Vagina (tissue), 2 donors: Measurements from ENCODE around the gene CFAP251. TPM values are rescaled to one million over a fixed set of nuclear protein-coding genes. Genes with fewer than 3 reads are reported as not detected.

ENCODE experiments used
- DNase-seq, 2 donors: peaks; one replicate each; pipeline ENCODE4 v3.0.0-alpha.2; 2017; ENCODE audit errors: extremely low spot score in 2 of 2
- H3K27ac ChIP-seq: fragments of 200-600 bp; sonication (generic); one replicate; pipeline ENCODE4 v1.5.1; 2019
- H3K27me3 ChIP-seq: fragments of 200-600 bp; sonication (generic); one replicate; pipeline ENCODE4 v1.5.1; 2019
- H3K36me3 ChIP-seq, 2 donors: fragments of 200-600 bp; sonication (generic); one replicate each; pipeline ENCODE4 v1.5.1; 2017 to 2019
- H3K4me1 ChIP-seq: fragments of 200-600 bp; sonication (generic); one replicate; pipeline ENCODE4 v1.5.1; 2019
- H3K4me3 ChIP-seq, 2 donors: fragments of 200-600 bp; sonication (generic); 1 replicate in 1 of 2; 2 replicates in 1 of 2; pipeline ENCODE4 v1.5.1; 2016 to 2019
- H3K9me3 ChIP-seq: fragments of 200-600 bp; sonication (generic); one replicate; pipeline ENCODE4 v1.5.1; 2019
- POLR2A ChIP-seq, 2 donors: fragments of 450-650 bp; IDR thresholded peaks; one replicate each; pipeline ENCODE4 v1.6.1; 2017; ENCODE audit warnings: antibody characterized with exemption in 2 of 2, mild to moderate bottlenecking in 2 of 2, moderate library complexity in 2 of 2
- POLR2AphosphoS5 ChIP-seq, 2 donors: sonication (generic); formaldehyde crosslinking; IDR thresholded peaks; one replicate each; pipeline ENCODE4 v1.9.0; 2017; ENCODE audit warnings: antibody characterized with exemption in 2 of 2, mild to moderate bottlenecking in 2 of 2, low read depth in 1 of 2; ENCODE audit not compliant: insufficient read depth in 1 of 2
- intact Hi-C: fragments of 100-400 bp; cut with DNase I; formaldehyde crosslinking; loops from one replicate; pipeline ENCODE4 v1.15.1; 2023
- total RNA-seq: library from RNA; depleted of rRNA; stranded (reverse); fragments of >200 nt; gene quantifications from one replicate; pipeline ENCODE4 v1.2.3, GENCODE V29; 2016
- TF ChIP-seq, protein P1 (sequence below), 3 experiments: fragments of 450-650 bp in 2 of 3; fragments of 200-600 bp in 1 of 3; sonication (generic) in 1 of 3; IDR thresholded peaks; one replicate each; pipeline ENCODE4 v1.5.1; 2017 to 2019; ENCODE audit warnings: antibody characterized with exemption in 3 of 3, mild to moderate bottlenecking in 2 of 3, moderate library complexity in 2 of 3

The CFAP251 gene
- total RNA-seq, 1 donor from 2014 or later, result 8.8 TPM

GRCh38 chr12:121996050-121996944 lies 77.9 kb downstream of the CFAP251 start:
- H3K36me3 ChIP-seq, result no peaks in the 10 kb centered on the region
- intact Hi-C loops, result no loop called here
- H3K4me1 ChIP-seq, result no peaks in the 10 kb centered on the region
- TF ChIP-seq POLR2AphosphoS5 (IDR thresholded peaks at IDR 0.05; ENCODE audit: insufficient read depth in 1 of 2, low read depth in 1 of 2) (no peak), POLR2A (IDR thresholded peaks at IDR 0.05) (no peak)
- TF ChIP-seq, protein P1, sequence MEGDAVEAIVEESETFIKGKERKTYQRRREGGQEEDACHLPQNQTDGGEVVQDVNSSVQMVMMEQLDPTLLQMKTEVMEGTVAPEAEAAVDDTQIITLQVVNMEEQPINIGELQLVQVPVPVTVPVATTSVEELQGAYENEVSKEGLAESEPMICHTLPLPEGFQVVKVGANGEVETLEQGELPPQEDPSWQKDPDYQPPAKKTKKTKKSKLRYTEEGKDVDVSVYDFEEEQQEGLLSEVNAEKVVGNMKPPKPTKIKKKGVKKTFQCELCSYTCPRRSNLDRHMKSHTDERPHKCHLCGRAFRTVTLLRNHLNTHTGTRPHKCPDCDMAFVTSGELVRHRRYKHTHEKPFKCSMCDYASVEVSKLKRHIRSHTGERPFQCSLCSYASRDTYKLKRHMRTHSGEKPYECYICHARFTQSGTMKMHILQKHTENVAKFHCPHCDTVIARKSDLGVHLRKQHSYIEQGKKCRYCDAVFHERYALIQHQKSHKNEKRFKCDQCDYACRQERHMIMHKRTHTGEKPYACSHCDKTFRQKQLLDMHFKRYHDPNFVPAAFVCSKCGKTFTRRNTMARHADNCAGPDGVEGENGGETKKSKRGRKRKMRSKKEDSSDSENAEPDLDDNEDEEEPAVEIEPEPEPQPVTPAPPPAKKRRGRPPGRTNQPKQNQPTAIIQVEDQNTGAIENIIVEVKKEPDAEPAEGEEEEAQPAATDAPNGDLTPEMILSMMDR (IDR thresholded peaks at IDR 0.05), result no peak
- DNase-seq, result no peak
- no peaks in the 10 kb centered on the region for H3K9me3 ChIP-seq
- no peak overlapping the region for H3K4me3 ChIP-seq
- H3K27me3 ChIP-seq, result no peaks in the 10 kb centered on the region
- peak overlapping the region; percentile 11 for H3K27ac ChIP-seq

GRCh38 chr12:121996945-121997612 lies 78.7 kb downstream of the CFAP251 start:
- TF ChIP-seq, protein P1 (IDR thresholded peaks at IDR 0.05), result no peak
- Histone ChIP-seq H3K27ac (no peak overlapping the region), H3K4me1 (no peaks in the 10 kb centered on the region), H3K9me3 (no peaks in the 10 kb centered on the region), H3K36me3 (no peaks in the 10 kb centered on the region), H3K4me3 (no peak overlapping the region), H3K27me3 (no peaks in the 10 kb centered on the region)
- intact Hi-C loops, result no loop called here
- no peak for DNase-seq

- Histone ChIP-seq H3K4me1 (peaks cover 25% of the 10 kb centered on the region), H3K36me3 (no peaks in the 10 kb centered on the region), H3K4me3 (no peak overlapping the region), H3K9me3 (no peaks in the 10 kb centered on the region), H3K27ac (no peak overlapping the region), H3K27me3 (no peaks in the 10 kb centered on the region)
- intact Hi-C loops, result no loop called here
- no peak for DNase-seq
- TF ChIP-seq POLR2A (IDR thresholded peaks at IDR 0.05), result no peak
- TF ChIP-seq POLR2AphosphoS5 (IDR thresholded peaks at IDR 0.05; ENCODE audit: insufficient read depth in 1 of 2, low read depth in 1 of 2), result no peak
These were observed 83.2 kb downstream of the CFAP251 start for GRCh38 chr12:122001466-122002209.

- TF ChIP-seq POLR2AphosphoS5 (IDR thresholded peaks at IDR 0.05; ENCODE audit: insufficient read depth in 1 of 2, low read depth in 1 of 2), result no peak
- TF ChIP-seq POLR2A (IDR thresholded peaks at IDR 0.05), result no peak
- TF ChIP-seq, protein P1 (IDR thresholded peaks at IDR 0.05), result no peak
- intact Hi-C loops, result no loop called here
- Histone ChIP-seq H3K9me3 (no peaks in the 10 kb centered on the region), H3K4me3 (peak overlapping the region in 1 of 2 donors; percentile 10), H3K4me1 (peaks cover 25% of the 10 kb centered on the region), H3K27ac (peak overlapping the region; percentile 71), H3K27me3 (no peaks in the 10 kb centered on the region), H3K36me3 (no peaks in the 10 kb centered on the region)
- DNase-seq, result no peak
These were observed 85.5 kb downstream of the CFAP251 start for GRCh38 chr12:122003651-122004611.
